Karpas-422 (cell line): Measurements from ENCODE around the gene NADK. TPM values are rescaled to one million over a fixed set of nuclear protein-coding genes. Genes with fewer than 3 reads are reported as not detected.
A peak's percentile ranks its signal among the peaks of the same experiment; 100 is the strongest.
"Not testable (repeated sequence)": the region's sequence is repeated elsewhere in the genome, so short reads cannot be mapped to it uniquely, and the experiment has no call there.

ENCODE experiments used
- DNase-seq: peaks from one replicate; pipeline ENCODE4 v3.0.0-alpha.2; 2015
- H2AFZ ChIP-seq: fragments of 200-600 bp; sonication (generic); 2 replicates; pipeline ENCODE4 v1.6.1; 2014; ENCODE audit warnings: antibody characterized with exemption, low read length, mixed read lengths
- H3K27ac ChIP-seq: fragments of 200-600 bp; sonication (generic); 2 replicates; pipeline ENCODE4 v1.5.1; 2014; ENCODE audit warnings: mild to moderate bottlenecking, low read length, moderate library complexity
- H3K27me3 ChIP-seq: fragments of 200-600 bp; sonication (generic); 2 replicates; pipeline ENCODE4 v1.6.1; 2014; ENCODE audit warnings: low read length, mixed read lengths
- H3K36me3 ChIP-seq: fragments of 200-600 bp; sonication (generic); 2 replicates; pipeline ENCODE4 v1.6.1; 2014; ENCODE audit warnings: low read length, mixed read lengths; ENCODE audit not compliant: insufficient read depth
- H3K4me1 ChIP-seq: fragments of 200-600 bp; sonication (generic); 2 replicates; pipeline ENCODE4 v1.6.1; 2014; ENCODE audit warnings: mild to moderate bottlenecking, low read length, mixed read lengths
- H3K4me2 ChIP-seq: fragments of 200-600 bp; sonication (generic); 2 replicates; pipeline ENCODE4 v1.6.1; 2014; ENCODE audit warnings: low read length, low read depth, mild to moderate bottlenecking; ENCODE audit not compliant: poor library complexity, severe bottlenecking
- H3K4me3 ChIP-seq: fragments of 200-600 bp; sonication (generic); 2 replicates; pipeline ENCODE4 v1.5.1; 2014; ENCODE audit warnings: mild to moderate bottlenecking, antibody characterized with exemption, low read length, mixed read lengths
- H3K79me2 ChIP-seq: fragments of 200-600 bp; sonication (generic); 2 replicates; pipeline ENCODE4 v1.6.1; 2014; ENCODE audit warnings: mild to moderate bottlenecking, low read length, mixed read lengths
- H3K9ac ChIP-seq: fragments of 200-600 bp; sonication (generic); 2 replicates; pipeline ENCODE4 v1.6.0; 2014; ENCODE audit warnings: low read length
- H3K9me2 ChIP-seq: fragments of 200-600 bp; sonication (generic), shearing (Covaris generic); replicated peaks from 2 replicates; pipeline ENCODE4 v1.6.0; 2014; ENCODE audit warnings: mild to moderate bottlenecking, low read length, moderate library complexity; ENCODE audit not compliant: insufficient read depth
- H3K9me3 ChIP-seq: fragments of 300-700, 200-600 bp; sonication (generic); 2 replicates; pipeline ENCODE4 v1.6.1; 2014; ENCODE audit warnings: low read length, mixed read lengths
- H4K20me1 ChIP-seq: fragments of 200-600 bp; sonication (generic); 2 replicates; pipeline ENCODE4 v1.6.1; 2014; ENCODE audit warnings: mild to moderate bottlenecking, antibody characterized with exemption, low read length, low read depth; ENCODE audit not compliant: insufficient read depth
- total RNA-seq: library from RNA; depleted of rRNA; stranded (reverse); fragments of >200 nt; shearing (Covaris generic); gene quantifications from 2 replicates; pipeline ENCODE4 v1.2.3, GENCODE V29; 2014; ENCODE audit warnings: low replicate concordance

The NADK gene
- total RNA-seq, 1 experiment from 2014 or later, result 44.3 TPM

DNA sequence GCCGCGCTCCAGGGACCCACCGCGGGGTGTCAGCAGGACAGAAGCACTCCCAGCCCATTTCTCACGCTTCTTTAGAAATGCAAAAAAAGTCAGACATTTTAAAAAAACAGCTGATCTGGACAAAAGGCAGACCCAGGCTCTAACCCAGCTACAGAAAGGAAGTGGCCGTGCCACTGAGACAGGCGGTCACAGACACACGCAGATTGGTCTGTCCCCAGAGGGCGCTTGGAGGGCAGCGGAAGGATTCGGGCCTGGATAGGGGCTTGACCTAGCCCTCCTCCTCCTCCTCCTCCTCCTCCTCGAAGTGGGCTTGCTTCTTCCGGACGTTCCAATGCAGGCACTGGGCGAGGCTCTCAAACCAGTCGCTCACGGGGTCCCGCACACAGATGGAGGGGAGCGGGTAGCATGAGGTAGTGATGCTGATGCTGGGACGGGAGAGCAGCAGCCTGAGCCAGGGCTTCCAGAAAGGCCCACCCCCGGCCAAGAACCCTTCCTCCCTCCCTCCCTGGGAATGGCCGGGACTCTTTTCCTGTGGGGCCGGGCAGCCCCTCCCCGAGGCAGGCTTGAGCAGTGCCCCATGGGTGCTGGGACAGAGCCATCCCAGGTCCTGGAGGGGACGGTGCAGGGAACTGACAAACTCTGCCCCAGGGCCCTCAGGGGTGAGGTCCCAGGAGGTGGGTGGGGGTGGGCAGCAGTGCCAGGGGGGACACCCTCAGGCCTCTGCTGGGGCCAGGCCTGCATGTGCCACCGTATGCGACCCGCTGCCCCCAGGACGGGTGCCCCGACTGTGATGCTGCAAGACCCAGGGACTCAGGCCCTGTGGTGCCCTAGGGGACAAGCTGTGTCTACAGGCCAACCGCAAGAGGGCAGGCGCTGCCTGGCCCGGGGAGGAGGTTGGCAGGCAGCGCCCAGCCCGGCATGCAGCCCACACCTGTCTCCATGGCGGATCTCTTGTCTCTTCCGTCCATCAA, 25.3 kb downstream of the NADK start:
- DNase-seq, result peak; percentile 69
- H3K79me2 ChIP-seq, result no peaks in the 10 kb centered on the region
- no peak overlapping the region for H3K27ac ChIP-seq
- H3K4me2 ChIP-seq, result no peak overlapping the region
- H3K36me3 ChIP-seq, result peaks cover 9% of the 10 kb centered on the region; the same call in 1 of the 2 replicates
- no peak overlapping the region for H2AFZ ChIP-seq
- H4K20me1 ChIP-seq, result peaks cover 16% of the 10 kb centered on the region; the same call in 1 of the 2 replicates
- no peaks in the 10 kb centered on the region for H3K9me3 ChIP-seq
- H3K9me2 ChIP-seq, result no peaks in the 10 kb centered on the region
- H3K4me3 ChIP-seq, result no peak overlapping the region
- no peak overlapping the region for H3K9ac ChIP-seq
- H3K4me1 ChIP-seq, result no peaks in the 10 kb centered on the region
- H3K27me3 ChIP-seq, result no peaks in the 10 kb centered on the region

DNA sequence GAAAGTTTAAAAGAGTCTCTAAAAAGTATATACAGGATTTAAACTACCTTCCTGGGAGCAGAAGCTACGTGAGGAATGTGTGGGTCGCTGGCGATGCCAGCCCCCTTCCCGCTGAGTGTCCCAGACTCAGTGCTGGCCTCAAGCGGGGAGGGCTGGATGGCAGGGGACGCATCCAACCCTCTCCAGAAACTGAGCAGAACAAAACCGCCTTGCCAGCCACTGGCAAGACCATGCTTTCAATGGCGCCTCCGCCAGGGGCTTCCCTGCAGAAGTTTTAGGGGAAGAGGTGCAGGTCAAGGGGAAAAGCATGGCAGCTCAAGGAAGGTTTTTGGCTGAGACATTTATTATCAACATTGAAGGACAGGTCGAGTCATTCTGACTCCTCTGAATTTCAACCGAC, 26.1 kb downstream of the NADK start:
- no peaks in the 10 kb centered on the region for H3K27me3 ChIP-seq
- H3K27ac ChIP-seq, result no peak overlapping the region
- no peaks in the 10 kb centered on the region for H3K9me2 ChIP-seq
- H3K79me2 ChIP-seq, result no peaks in the 10 kb centered on the region
- peaks cover 13% of the 10 kb centered on the region; the same call in 1 of the 2 replicates for H4K20me1 ChIP-seq
- H2AFZ ChIP-seq, result no peak overlapping the region
- H3K4me1 ChIP-seq, result no peaks in the 10 kb centered on the region
- peaks cover 7% of the 10 kb centered on the region; the same call in 1 of the 2 replicates for H3K36me3 ChIP-seq
- H3K9me3 ChIP-seq, result no peaks in the 10 kb centered on the region
- no peak overlapping the region for H3K4me3 ChIP-seq
- no peak for DNase-seq
- no peak overlapping the region for H3K9ac ChIP-seq
- H3K4me2 ChIP-seq, result no peak overlapping the region

DNA sequence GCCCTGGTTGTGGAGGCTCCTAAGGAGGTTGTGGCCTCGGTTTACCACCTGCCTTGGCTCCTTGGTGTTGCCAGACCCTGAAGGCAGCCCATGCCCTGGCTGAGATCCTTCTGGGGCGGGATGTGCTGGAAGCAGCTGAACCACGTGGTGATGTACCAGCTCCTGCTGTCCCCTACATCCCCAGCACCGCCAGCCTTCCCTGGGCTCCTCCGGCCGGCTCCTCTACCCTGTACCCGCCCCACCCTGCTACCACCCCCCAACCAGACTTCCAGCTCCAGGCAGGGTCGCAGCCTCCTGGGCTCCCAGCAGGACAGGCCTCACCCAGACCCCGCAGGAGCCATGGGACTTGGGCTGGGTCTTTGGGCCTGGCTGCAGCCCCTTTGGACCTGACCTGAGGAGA, 28.3 kb downstream of the NADK start:
- H3K4me1 ChIP-seq, H3K4me3 ChIP-seq, H3K79me2 ChIP-seq, H3K9me2 ChIP-seq, H4K20me1 ChIP-seq, H3K4me2 ChIP-seq, H3K36me3 ChIP-seq, H3K9ac ChIP-seq, DNase-seq, H3K9me3 ChIP-seq, H3K27ac ChIP-seq, H2AFZ ChIP-seq, H3K27me3 ChIP-seq: not testable (repeated sequence)

DNA sequence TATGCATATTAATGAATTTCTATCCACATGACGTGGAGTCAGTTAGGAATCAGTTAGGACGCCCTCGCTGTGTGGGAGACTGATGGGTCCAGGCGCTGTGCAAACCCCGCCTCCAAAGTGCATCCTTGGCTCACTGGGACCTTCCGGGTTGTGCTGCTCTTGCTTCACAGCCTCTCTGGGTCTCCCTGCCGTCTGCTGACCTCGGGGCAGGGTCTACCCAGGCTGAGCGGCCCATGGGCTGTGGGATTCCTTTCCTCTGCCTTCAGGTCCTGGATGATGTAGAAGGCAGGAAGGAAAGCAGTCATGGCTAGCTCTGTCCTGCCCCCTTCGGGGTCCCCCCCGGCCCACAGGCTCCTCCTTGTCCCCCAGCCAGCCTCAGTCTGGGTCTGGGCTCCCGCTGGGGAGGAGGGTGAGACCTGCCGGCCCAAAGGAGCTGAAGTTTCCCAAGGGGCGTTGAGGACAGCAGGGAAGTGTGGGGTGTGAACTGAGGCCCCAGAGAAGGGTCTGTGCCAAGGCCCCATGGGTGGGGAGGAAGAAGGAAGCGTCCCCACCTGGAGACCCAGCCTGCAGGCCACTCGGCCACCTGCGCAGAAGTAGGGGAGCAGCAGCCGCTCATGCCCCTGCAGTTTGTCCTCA, 29.5 kb downstream of the NADK start:
- Histone ChIP-seq H3K79me2 (no peaks in the 10 kb centered on the region), H3K27ac (no peak overlapping the region), H3K36me3 (0 out of 2 replicates have a peak, but pooled peaks cover 4% of the 10 kb centered on the region), H3K4me3 (no peak overlapping the region), H4K20me1 (0 out of 2 replicates have a peak, but pooled peaks cover 4% of the 10 kb centered on the region), H3K9ac (no peak overlapping the region), H3K9me2 (no peaks in the 10 kb centered on the region), H3K9me3 (no peaks in the 10 kb centered on the region), H3K4me1 (no peaks in the 10 kb centered on the region), H2AFZ (no peak overlapping the region), H3K4me2 (no peak overlapping the region), H3K27me3 (no peaks in the 10 kb centered on the region)
- no peak for DNase-seq

DNA sequence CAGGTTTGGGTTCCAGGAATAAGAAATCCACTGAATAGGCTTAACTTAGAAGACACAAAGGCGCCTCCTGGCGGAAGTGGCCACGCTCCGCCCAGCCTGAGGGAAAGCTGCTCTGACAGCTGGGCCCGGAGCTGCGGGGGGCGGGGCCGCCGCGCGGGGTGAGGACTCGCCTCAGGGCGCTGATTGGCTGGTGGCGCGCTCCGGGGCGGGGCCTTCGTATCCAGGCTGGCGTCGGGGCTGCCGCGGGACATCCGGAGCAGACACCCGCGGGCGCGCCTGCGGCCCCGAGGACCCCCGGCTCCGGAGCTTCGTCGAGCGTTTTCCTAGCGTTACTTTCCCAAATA, 31.7 kb downstream of the NADK start:
- not testable (repeated sequence) for H2AFZ ChIP-seq, H3K9me3 ChIP-seq, DNase-seq, H3K27ac ChIP-seq, H3K4me1 ChIP-seq, H4K20me1 ChIP-seq, H3K4me2 ChIP-seq, H3K9ac ChIP-seq, H3K27me3 ChIP-seq, H3K36me3 ChIP-seq, H3K79me2 ChIP-seq, H3K9me2 ChIP-seq, H3K4me3 ChIP-seq

DNA sequence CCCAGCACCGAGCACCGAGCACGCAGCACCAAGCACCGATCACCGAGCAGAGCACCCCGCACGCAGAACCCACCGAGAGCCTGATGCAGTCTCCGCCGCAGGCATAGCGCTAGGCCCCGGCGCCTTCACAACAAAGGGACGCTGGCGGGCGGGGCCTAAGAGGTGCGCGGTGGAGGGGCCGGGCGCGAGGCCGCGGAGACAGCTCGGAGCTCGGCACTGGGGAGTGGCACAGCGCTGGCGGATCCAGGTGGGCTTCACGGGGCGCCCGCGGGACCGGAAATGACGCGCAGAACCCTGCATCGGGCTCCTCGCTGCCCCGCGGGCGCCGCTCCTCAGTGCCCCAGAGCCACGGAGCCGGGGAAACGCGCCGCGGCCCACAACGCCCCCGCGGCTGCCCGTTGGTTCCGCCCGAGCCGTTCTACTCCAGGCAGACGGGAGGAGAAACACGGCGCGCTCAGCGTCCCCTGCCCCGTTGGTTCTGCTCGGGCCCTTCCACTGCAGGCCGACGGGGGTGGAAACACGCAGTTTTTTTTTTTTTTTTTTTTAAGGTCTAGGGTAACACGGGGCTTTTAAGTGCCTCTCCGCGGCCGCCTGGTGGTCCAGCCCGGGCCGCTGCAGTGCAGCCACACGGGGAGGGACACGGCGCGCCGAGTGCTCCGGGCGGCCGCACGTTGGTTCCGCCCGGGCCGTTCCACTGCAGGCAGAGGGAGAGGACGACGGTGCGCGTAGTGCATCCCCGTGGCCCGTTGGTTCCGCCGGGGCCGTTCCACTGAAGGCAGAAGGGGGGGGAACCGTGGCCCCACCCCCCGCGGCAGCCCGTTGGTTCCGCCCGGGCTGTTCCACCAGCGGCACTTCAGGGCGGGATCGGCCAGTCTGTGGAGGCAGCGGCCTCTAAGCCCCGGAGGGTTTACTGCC, 32.4 kb downstream of the NADK start:
- peak; percentile 70 for DNase-seq
- Histone ChIP-seq H3K27ac (peak overlapping the region; percentile 45; the same call in 1 of the 2 replicates), H3K9ac (peak overlapping the region; percentile 53)
- H4K20me1 ChIP-seq, H3K27me3 ChIP-seq, H3K9me3 ChIP-seq, H3K9me2 ChIP-seq, H3K79me2 ChIP-seq, H3K4me3 ChIP-seq, H2AFZ ChIP-seq, H3K4me1 ChIP-seq, H3K36me3 ChIP-seq, H3K4me2 ChIP-seq: not testable (repeated sequence)

DNA sequence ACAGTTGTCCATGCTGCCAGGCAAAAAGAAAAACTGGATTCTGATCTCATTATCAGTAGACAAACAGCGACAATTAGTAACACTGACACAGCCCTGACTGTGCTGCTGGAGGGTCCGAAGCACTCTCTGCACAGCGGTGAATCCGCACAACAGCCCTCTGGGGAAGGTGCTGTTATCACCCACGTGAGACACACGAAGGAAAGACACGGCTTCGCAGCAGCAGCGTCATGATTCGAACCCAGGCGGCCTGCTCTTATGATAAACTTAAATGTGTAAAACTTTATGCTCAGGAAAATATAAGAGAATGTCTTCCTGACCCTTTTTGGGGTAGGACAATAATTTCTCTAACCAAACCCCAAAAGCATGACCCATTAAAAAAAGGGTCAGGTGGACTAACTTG, 35.7 kb downstream of the NADK start:
- not testable (repeated sequence) for H2AFZ ChIP-seq, H3K27me3 ChIP-seq, H3K9me3 ChIP-seq, H3K36me3 ChIP-seq, H3K9ac ChIP-seq, H3K9me2 ChIP-seq, H3K4me3 ChIP-seq, H3K4me2 ChIP-seq, H3K4me1 ChIP-seq, H3K27ac ChIP-seq, H3K79me2 ChIP-seq, H4K20me1 ChIP-seq
- DNase-seq, result peak; percentile 20

DNA sequence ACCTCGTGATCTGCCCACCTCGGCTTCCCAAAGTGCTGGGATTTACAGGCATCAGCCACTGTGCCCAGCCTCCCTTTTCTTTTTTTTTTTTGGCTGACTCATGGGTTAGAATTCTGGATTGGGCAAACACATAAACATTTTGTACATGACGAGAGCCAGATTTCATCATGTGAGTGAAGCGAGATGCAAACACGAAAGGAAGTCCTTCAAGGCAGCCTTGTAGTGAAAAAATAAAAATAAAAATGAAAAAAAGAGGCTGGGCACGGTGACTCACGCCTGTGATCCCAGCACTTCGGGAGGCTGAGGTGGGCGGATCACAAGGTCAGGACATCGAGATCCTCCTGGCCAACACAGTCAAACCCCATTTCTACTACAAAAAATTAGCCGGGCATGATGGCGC, 37.3 kb downstream of the NADK start:
- not testable (repeated sequence) for H3K9me3 ChIP-seq, H3K79me2 ChIP-seq, H3K27me3 ChIP-seq, H4K20me1 ChIP-seq, H3K27ac ChIP-seq, H3K36me3 ChIP-seq, H2AFZ ChIP-seq, H3K9me2 ChIP-seq, DNase-seq, H3K4me2 ChIP-seq, H3K4me3 ChIP-seq, H3K9ac ChIP-seq, H3K4me1 ChIP-seq
